Common myeloid progenitor, CD34-positive (primary cell): ENCODE data around the gene LPP.

Experiments
- CTCF ChIA-PET: fragments of 350-600 bp; sonication (Branson Sonifier 250); formaldehyde crosslinking; loops from one replicate; lab custom pipeline; 2021; ENCODE audit warnings: antibody characterized with exemption; lab: Charles Lee
- POLR2A ChIA-PET: fragments of 350-600 bp; sonication (Branson Sonifier 250); formaldehyde crosslinking; loops from one replicate; lab custom pipeline; 2021; ENCODE audit warnings: antibody characterized with exemption; lab: Charles Lee
- DNase-seq, 3 donors: peaks; one replicate each; pipeline versions ENCODE4 v3.0.0 to v3.0.0-alpha.2; 2013
- H3K27ac ChIP-seq, 2 experiments: 1 replicate in 1 of 2; 2 replicates in 1 of 2; pipeline ENCODE4 v1.7.0; 2013; ENCODE audit warnings: inconsistent platforms in 2 of 2, low read length in 2 of 2, mild to moderate bottlenecking in 2 of 2, low read depth in 1 of 2, moderate library complexity in 1 of 2; ENCODE audit not compliant: severe bottlenecking in 2 of 2, insufficient read depth in 1 of 2, poor library complexity in 1 of 2
- H3K27me3 ChIP-seq, 5 experiments: replicated peaks in 2 of 5; 1 replicate in 3 of 5; 2 replicates in 2 of 5; pipeline versions ENCODE4 v1.6.1 to v1.7.0; 2013; ENCODE audit warnings: low read length in 4 of 5, mild to moderate bottlenecking in 2 of 5, moderate library complexity in 2 of 5, inconsistent platforms in 1 of 5; ENCODE audit not compliant: insufficient read depth in 5 of 5, control insufficient read depth in 4 of 5
- H3K36me3 ChIP-seq, 4 experiments: 1 replicate in 2 of 4; 2 replicates in 2 of 4; pipeline versions ENCODE4 v1.6.1 to v1.7.0; 2013; ENCODE audit warnings: low read length in 3 of 4, control low read depth in 1 of 4, mild to moderate bottlenecking in 1 of 4; ENCODE audit not compliant: control insufficient read depth in 4 of 4, insufficient read depth in 4 of 4
- H3K4me1 ChIP-seq, 4 experiments: 1 replicate in 3 of 4; 2 replicates in 1 of 4; pipeline versions ENCODE4 v1.6.1 to v1.7.1; 2013; ENCODE audit warnings: low read length in 3 of 4, mild to moderate bottlenecking in 3 of 4, control low read depth in 1 of 4, inconsistent platforms in 1 of 4, moderate library complexity in 1 of 4; ENCODE audit not compliant: control insufficient read depth in 4 of 4, insufficient read depth in 4 of 4; ENCODE audit errors: control extremely low read depth in 1 of 4
- H3K4me3 ChIP-seq, 7 experiments: 1 replicate in 4 of 7; 2 replicates in 3 of 7; pipeline versions ENCODE4 v1.5.1 to v1.7.0; 2013; ENCODE audit warnings: mild to moderate bottlenecking in 7 of 7, low read length in 6 of 7, moderate library complexity in 6 of 7, inconsistent platforms in 2 of 7, low read depth in 2 of 7, control low read depth in 1 of 7; ENCODE audit not compliant: insufficient read depth in 4 of 7, control insufficient read depth in 1 of 7; ENCODE audit errors: extremely low read depth in 1 of 7
- H3K9me3 ChIP-seq, 5 experiments: 1 replicate in 4 of 5; 2 replicates in 1 of 5; pipeline versions ENCODE4 v1.6.1 to v1.7.1; 2013; ENCODE audit warnings: low read length in 4 of 5, mild to moderate bottlenecking in 2 of 5, inconsistent platforms in 1 of 5, low read depth in 1 of 5, moderate library complexity in 1 of 5; ENCODE audit not compliant: control insufficient read depth in 4 of 5, insufficient read depth in 2 of 5; ENCODE audit errors: control extremely low read depth in 1 of 5
- WGBS: methylation state at CpG from one replicate; pipeline ENCODE4 v1.1.5; 2013; ENCODE audit not compliant: insufficient coverage; 5-methylcytosine and 5-hydroxymethylcytosine counted together

LPP gene

DNA sequence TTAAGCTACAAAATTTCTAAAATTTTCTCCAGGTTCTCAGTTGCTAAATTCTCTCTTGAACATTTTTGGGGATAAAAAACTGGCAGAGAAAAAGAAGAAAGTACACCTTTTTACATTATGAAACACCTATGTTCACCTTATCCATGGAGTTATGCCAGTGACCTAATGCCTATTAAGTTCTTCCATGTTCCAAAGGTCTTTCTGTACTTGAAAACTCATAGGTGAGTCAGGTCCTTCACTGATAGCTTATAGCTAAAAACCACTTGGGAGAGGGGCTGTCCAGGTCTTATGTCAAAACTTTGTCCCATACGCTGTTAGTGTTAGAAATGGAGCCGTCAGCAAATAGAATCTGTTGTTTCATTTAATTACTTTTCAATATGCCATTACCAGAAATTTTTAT, 530.3 kb downstream of the LPP start:
- Histone ChIP-seq H3K4me1 (peaks cover 15 to 25% (median 20%) of the 10 kb centered on the region in 4 experiments), H3K4me3 (no peak overlapping the region), H3K27me3 (no peaks in the 10 kb centered on the region), H3K27ac (no peak overlapping the region), H3K36me3 (no peaks in the 10 kb centered on the region), H3K9me3 (no peaks in the 10 kb centered on the region)
- no CpG with 5 or more reads among the region's 2 CpGs for WGBS
- CTCF ChIA-PET, result no interaction called here
- no peak for DNase-seq
- POLR2A ChIA-PET, result no interaction called here

- no peak overlapping the region for H3K27ac ChIP-seq
- H3K36me3 ChIP-seq, result no peaks in the 10 kb centered on the region
- no CpG with 5 or more reads among the region's 1 CpG for WGBS
- H3K27me3 ChIP-seq, result no peaks in the 10 kb centered on the region
- POLR2A ChIA-PET, result no interaction called here
- DNase-seq, result no peak
- H3K9me3 ChIP-seq, result no peaks in the 10 kb centered on the region
- CTCF ChIA-PET, result interaction anchor here (1.1 to 1.3 kb wide), 2 partner anchors 8 to 30 kb away, joined by 3 read pairs; no protein-coding TSS in a partner anchor
- peaks cover 16 to 25% (median 20%) of the 10 kb centered on the region in 4 experiments for H3K4me1 ChIP-seq
- H3K4me3 ChIP-seq, result no peak overlapping the region
Observed at GRCh38 chr3:188685789-188686188, 531.8 kb downstream of the LPP start.

- ChIA-PET POLR2A (no interaction called here), CTCF (interaction anchor here (0.9 to 1.3 kb wide), 6 partner anchors 9 to 404 kb away, joined by 3 read pairs; no protein-coding TSS in a partner anchor)
- DNase-seq, result peak; percentile 39 to 83 (median 70)
- H3K36me3 ChIP-seq, result no peaks in the 10 kb centered on the region
- no CpG with 5 or more reads among the region's 2 CpGs for WGBS
- H3K27me3 ChIP-seq, result no peaks in the 10 kb centered on the region
- H3K27ac ChIP-seq, result no peak overlapping the region
- no peaks in the 10 kb centered on the region for H3K9me3 ChIP-seq
- peak overlapping the region in 1 of 7 experiments; percentile 43 for H3K4me3 ChIP-seq
- peaks cover 16 to 25% (median 20%) of the 10 kb centered on the region in 4 experiments for H3K4me1 ChIP-seq
Observed at GRCh38 chr3:188686324-188686723, 532.4 kb downstream of the LPP start.

- POLR2A ChIA-PET, result interaction anchor here (0.6 kb wide), 1 partner anchor 1821 kb away, joined by 3 read pairs; no protein-coding TSS in a partner anchor
- DNase-seq, result peak in 2 of 3 donors; percentile 20 to 35
- CTCF ChIA-PET, result interaction anchor here (1.0 to 1.4 kb wide), 5 partner anchors 8 to 405 kb away, joined by 3 to 4 read pairs (median 3); no protein-coding TSS in a partner anchor
Observed at GRCh38 chr3:188687389-188687788, 533.4 kb downstream of the LPP start.

GRCh38 chr3:188689101-188689574, 535.2 kb downstream of the LPP start:
- no peak overlapping the region for H3K4me3 ChIP-seq
- no peaks in the 10 kb centered on the region for H3K36me3 ChIP-seq
- no peaks in the 10 kb centered on the region for H3K27me3 ChIP-seq
- ChIA-PET CTCF (interaction anchor here (0.7 to 1.2 kb wide), 5 partner anchors 8 to 949 kb away, joined by 3 to 4 read pairs (median 3); no protein-coding TSS in a partner anchor), POLR2A (interaction anchor here (0.5 kb wide), 1 partner anchor 68 kb away, joined by 4 read pairs; no protein-coding TSS in a partner anchor)
- no peaks in the 10 kb centered on the region for H3K9me3 ChIP-seq
- no peak overlapping the region for H3K27ac ChIP-seq
- 51% methylated on average over 2 of the region's 2 CpGs for WGBS
- DNase-seq, result no peak
- H3K4me1 ChIP-seq, result peaks cover 12 to 22% (median 17%) of the 10 kb centered on the region in 4 experiments

More at GRCh38 chr3:188687389-188687788, 533.4 kb downstream of the LPP start:
- Histone ChIP-seq H3K36me3 (no peaks in the 10 kb centered on the region), H3K9me3 (no peaks in the 10 kb centered on the region), H3K4me3 (no peak overlapping the region), H3K27me3 (no peaks in the 10 kb centered on the region), H3K4me1 (peaks cover 16 to 25% (median 20%) of the 10 kb centered on the region in 4 experiments), H3K27ac (no peak overlapping the region)
- WGBS, result 86% methylated on average over 1 of the region's 3 CpGs

DNA sequence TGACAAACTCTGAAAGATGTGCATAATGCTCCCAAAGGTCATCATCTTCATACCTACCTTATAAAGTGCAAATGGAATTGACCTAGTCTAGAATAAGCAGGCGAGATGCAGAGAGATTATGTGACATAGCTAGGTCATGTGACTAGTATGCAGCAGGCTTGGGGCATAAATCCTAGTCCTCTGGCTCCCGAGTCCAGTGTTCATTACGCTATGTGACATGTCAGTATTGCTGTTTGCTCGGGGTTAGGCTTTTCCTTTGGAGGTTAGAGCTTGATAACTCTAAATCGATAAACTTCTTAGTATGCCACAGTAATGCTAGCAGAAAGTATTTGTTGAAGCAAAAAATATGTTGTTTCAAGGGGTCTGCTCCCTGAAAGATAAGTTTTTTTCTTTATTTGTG, 536.1 kb downstream of the LPP start:
- Histone ChIP-seq H3K4me1 (peaks cover 12 to 22% (median 17%) of the 10 kb centered on the region in 4 experiments), H3K27me3 (no peaks in the 10 kb centered on the region), H3K4me3 (no peak overlapping the region), H3K27ac (no peak overlapping the region), H3K36me3 (no peaks in the 10 kb centered on the region), H3K9me3 (no peaks in the 10 kb centered on the region)
- CTCF ChIA-PET, result interaction anchor here (1.0 kb wide), 1 partner anchor 18 kb away, joined by 3 read pairs; no protein-coding TSS in a partner anchor
- WGBS, result 95% methylated on average over 3 of the region's 5 CpGs
- no peak for DNase-seq
- POLR2A ChIA-PET, result no interaction called here

DNA sequence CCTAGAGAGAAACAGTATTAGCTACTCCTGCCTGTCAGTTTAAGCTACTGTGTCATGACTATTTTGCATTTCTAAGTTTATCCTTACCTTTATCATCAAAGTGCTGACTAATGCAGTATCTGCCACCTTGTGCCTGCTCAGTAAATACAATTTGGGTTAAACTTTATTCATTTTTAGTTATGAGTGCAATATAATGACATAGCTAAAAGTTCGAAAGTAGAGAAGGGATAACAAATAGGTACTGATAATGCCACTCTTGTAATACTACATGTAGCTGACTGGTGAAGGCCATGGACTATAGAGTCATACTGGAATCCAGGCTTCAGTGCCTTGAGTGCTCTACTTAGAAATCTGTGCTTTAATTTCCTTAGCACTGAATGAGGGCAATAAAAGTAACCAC, 537.0 kb downstream of the LPP start:
- Histone ChIP-seq H3K36me3 (no peaks in the 10 kb centered on the region), H3K27ac (no peak overlapping the region), H3K27me3 (no peaks in the 10 kb centered on the region), H3K4me1 (peaks cover 12 to 19% (median 17%) of the 10 kb centered on the region in 4 experiments), H3K9me3 (no peaks in the 10 kb centered on the region), H3K4me3 (no peak overlapping the region)
- DNase-seq, result no peak
- WGBS, result 100% methylated on average over 1 of the region's 1 CpG
- CTCF ChIA-PET, result interaction anchor here (1.0 to 1.7 kb wide), 2 partner anchors 18 to 19 kb away, joined by 3 to 4 read pairs; no protein-coding TSS in a partner anchor
- POLR2A ChIA-PET, result no interaction called here
